Stimulated activated CD4-positive, alpha-beta T cell treated with anti-CD3 and anti-CD28 coated beads, Interleukin-1b, Interleukin-23, amount 100 ng/mL, for 4 hours (primary cell): ENCODE measurements around the gene COMMD6.
"Not testable (repeated sequence)": the region's sequence is repeated elsewhere in the genome, so short reads cannot be mapped to it uniquely, and the experiment has no call there.

Source experiments
- DNase-seq, 2 donors: peaks; one replicate each; pipeline ENCODE4 v3.0.0-alpha.2; 2020; ENCODE audit warnings: low read depth in 2 of 2

Gene COMMD6

DNA sequence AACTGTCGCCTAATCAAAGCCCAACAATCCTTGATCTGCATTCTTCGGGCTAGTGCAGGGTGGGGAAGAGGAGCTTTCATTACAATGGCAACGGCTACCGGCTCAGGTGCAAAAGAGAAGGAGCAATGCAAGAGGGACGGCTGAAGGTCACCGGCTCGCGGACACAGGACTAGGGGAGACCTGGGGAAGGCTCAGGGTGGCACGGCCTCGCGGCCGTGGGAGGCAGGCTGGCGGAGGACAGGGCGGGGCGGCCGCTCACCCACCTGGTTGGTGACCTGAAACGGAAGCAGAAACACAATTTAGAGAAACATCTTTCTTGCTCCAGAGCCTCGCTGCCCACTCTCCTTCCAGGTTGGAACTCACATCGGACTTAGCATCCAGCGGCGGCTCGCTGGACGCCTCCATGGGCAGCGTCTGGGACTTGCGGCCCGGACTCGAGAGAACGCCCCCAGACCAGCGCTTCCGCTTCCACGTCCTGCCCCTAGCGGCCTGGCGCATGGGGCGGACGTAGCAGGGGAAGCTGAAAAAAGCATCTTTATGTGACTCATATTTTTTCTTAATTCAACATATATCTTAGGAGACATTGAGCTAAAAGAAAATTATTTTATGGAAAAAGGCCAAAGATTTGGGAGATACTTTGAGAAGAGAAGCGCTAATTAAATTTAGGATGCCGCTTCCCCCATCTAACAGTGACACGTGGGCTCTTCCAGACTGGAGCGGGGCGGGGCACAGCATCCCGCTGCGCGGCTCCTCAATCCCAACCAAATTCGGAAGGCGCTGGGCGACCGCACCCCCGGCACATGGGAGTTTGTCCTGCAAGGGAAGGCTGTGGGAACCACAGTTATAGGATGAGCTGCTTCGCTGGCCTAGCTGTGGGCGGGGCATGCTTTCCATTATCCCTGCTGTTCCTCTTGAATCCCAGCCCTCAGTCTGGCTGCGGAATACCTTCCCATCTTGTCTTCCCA, at the start of gene COMMD6:
TSS of gene COMMD6 (minus strand) at position 441 of the 965 bp plus-strand sequence. CDS start at position 405, 36 bp downstream.
- DNase-seq: peak; percentile 51 to 61

DNA sequence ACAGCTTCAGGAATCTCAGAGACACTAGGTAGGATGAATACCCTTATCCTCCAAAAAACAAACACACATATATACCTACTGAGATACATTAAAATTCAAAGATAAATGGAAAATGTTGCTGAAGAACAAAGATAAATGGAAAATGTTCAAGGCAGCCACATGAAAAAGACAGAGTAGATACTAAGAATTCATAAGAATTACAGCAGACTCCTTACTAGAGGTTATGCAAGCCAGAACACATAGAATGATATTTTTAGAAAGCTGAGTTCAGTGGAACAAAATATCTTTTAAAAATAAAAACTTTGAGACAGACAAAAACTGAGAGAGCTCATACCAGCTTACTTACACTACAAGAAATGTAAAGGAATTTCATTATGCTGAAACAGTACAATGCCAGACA, 47.5 kb upstream of the COMMD6 start:
- no peak for DNase-seq

DNA sequence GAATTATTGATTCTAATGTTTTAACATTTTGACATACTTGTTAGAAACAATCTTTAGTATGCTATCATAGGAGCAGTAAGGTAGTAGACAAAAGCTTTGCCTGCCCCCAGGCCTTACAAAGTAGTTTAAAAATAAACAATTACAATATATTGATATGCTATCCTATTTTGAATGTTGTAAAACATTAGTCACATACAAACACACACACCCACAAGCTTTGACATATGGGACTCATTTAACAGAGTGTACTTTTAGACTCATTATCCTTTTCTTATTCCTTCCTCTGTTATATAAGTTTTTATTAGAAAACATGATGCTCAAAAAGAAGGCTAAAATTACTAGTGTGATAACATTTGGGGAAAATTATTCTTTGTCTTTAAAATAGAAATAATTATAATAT, 45.5 kb upstream of the COMMD6 start:
- DNase-seq: no peak

DNA sequence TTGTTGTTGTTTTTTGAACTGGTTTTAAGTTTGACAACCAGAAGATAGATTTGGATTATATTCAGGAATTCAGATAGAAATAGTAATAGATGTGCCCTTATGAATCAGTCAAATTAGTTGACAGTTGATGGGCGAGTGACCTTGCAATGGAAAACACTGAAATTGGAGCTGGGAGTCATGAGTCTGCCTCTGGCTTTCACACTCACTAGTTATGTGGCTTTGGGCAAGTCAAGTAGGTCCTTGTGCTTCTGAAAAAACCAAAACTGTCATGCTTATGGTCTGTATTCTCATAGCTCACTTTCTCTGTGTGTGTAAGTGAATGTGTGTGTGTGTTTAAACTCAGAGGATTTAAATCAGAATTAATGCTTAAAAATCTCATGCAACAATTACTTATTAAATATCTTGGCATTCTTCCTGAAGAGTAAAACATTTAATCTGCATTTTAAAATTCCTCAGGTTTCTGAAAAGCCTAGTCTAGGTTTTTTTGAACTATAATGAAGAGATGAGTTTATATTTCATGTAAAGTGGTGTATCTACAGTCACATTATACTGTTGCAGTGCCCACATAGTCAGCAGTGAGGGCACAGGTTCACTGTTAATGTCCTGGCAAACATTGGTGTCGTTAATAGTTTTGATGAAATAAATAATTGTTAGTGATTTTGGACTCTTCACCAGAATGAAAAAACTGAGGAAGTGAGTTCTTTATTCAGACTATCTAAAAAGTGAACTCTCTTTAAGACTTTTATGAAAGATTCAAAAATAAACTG, 44.4 kb upstream of the COMMD6 start:
- DNase-seq: no peak

DNA sequence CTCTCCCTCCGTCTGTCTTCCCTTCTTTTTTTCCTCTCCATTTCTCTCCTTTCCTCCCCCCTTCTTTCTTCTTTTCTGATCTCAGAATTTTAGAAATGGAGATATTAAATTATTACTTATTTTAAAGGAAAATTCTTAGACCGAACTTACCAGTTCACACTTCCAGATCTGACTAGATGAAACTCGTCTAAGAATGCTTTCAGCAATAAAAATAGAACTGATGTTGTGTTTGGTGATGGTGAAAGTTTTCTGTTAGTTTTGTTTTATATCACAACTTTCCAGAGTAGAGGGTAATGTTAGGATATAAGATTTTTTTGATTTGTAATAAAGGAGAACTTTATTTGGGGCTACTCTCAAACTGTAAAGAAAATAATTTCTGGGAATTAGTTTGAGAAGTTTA, 41.9 kb upstream of the COMMD6 start:
- DNase-seq: no peak

DNA sequence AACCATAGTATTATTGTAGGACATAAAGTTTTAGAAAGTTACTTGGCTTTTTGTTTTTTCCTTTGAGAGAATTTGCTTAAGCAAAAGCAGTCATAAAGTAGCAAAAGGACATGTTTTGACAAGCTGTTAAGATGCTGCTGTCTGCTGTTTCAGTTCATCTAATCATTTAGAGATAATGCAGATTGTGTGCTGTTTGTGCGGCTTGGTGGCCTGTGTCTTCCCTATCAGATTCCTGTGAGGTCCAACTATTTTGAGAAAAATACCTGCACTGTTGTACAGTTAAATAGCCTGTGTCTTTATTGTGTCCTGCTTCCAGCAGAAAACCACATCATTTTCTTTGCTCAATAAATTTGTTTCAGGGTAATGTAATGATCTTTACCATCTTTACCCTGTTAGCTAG, 31.9 kb upstream of the COMMD6 start:
- DNase-seq: no peak

DNA sequence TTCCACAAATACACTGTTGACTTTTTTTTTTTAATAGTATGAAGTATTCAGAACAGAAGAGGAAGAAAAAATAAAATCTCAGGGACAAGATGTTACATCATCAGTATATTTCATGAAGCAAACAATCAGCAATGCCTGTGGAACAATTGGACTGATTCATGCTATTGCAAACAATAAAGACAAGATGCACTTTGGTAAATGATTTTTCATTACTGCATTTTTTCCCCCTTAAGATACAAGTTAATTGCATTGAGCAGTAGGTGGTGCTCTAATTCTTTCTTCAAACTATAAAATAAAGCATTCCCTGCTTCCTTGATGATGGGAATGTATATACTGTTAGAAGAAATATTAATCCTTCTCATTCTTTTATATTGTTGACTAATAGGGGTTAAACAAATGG, 29.0 kb upstream of the COMMD6 start:
- DNase-seq: no peak

DNA sequence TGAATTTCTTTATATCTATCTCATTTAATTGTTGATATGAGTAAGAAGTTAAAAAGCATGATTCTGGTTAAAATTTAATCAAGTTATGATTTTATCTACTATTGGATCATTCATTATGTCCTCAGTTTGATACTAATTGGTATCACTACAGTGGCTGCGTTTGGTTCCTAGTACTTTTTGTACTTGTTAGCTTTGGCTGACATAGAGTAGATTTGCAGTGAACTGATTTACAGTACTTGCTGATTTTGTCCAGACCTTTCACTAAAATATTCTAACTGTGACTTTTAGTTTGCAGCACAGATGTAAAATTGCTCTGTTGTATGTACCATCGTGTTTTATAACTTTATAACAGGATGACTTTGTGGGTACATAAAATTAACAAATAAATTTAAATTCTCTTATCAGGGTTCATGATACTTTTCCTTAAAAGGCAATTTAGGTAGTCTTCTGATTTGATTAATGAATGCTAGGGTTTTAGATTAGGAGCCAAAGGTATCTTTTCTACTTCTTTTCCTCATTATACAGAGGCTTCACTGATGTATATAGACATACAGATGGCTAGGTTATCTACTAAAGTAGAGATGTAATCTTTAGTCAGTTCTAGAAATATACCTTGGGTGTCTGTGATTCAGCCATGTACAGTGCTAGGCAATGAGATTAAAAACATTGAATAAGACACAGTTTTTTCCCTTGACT, 20.7 kb upstream of the COMMD6 start:
- no peak for DNase-seq

DNA sequence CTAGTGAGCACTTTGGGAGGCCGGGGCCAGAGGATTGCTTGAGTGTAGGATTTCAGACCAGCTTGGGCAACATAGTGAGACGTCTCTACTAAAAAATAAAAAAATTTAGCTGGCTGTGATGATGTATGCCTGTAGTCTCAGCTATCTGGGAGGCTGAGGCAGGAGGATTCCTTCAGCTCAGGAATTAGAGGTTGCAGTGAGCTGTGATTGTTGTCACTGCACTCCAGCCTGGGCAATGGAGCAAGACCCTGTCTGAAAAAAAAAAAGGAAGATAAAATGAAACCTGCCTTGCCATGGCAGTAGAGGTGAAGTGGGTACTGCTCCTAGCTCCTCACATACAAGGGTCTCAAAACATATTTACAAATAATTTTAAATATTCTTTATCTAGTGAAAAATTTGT, 19.3 kb upstream of the COMMD6 start:
- DNase-seq: no peak

DNA sequence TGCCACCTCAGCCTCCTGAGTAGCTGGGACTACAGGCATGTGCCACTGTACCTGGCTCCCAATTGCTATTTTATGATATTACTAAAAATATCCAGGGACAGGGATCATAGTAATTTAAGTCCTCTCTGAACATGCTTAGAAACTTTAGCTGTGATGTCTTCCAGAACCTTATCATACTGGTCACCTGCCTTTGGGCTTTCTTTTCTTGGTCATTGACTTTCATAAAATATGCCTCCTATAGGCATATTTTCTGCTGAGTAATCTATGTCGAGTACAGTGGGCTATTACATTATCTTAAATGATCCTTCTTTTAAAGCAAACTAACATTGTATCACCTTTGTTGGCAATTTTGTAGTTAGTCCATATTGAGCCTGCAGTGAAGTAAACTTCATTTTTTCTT, 18.2 kb upstream of the COMMD6 start:
- DNase-seq: no peak

DNA sequence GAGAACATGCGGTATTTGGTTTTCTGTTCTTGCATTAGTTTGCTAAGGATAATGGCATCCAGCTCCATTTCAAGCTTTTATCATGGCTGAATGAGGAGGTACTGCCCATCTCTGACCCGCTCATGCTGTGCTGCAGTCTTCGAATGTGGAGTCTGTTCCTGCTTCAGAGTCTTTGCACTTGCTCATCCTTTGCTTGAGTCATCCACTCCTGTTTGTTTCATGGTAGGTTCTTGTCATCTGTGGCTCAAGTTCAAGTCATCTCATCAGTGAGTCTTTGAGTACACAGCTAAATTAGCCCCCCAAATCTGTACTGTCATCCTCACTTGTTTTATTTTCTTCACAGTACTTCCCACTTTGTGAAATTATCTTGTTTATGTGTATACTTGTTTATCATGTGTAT, 17.3 kb upstream of the COMMD6 start:
- no peak for DNase-seq

DNA sequence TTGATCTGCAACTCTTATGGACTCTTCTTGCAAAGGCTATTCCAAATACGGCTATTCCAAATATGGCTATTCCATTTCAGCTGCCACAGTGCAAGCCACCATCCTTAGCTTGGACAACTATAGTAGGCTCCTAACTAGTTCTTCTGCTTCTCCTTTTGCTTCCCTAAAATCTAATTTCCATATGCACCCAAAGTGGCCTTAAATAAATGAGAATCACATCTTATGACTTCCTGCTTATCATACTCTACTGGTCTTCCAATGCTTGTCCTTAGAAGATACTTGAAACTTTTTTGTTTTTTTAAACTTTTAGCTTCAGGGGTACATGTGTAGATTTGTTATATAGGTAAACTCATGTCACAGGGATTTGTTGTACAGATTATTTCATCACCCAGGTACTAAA, 16.8 kb upstream of the COMMD6 start:
- DNase-seq: no peak

DNA sequence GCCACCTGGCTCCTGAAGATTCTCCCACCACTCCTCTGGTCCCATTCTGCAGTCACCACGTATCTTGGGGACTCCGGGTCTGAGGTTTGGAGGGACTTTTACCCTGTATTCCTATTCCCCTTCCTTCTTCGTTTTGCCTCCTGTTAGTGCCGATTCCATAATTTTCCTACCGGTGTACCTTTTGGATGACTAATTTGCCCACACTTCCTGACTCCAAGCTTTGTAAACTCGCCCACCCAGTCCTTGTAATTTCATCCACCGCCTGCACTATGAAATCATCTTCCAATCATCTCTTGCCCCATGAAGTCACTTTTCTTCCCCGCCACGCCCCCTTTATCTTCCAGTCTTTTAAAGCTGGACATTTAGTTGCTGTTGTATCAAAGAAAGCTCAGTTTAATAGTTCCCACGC, 12.5 kb upstream of the COMMD6 start:
- no peak for DNase-seq

DNA sequence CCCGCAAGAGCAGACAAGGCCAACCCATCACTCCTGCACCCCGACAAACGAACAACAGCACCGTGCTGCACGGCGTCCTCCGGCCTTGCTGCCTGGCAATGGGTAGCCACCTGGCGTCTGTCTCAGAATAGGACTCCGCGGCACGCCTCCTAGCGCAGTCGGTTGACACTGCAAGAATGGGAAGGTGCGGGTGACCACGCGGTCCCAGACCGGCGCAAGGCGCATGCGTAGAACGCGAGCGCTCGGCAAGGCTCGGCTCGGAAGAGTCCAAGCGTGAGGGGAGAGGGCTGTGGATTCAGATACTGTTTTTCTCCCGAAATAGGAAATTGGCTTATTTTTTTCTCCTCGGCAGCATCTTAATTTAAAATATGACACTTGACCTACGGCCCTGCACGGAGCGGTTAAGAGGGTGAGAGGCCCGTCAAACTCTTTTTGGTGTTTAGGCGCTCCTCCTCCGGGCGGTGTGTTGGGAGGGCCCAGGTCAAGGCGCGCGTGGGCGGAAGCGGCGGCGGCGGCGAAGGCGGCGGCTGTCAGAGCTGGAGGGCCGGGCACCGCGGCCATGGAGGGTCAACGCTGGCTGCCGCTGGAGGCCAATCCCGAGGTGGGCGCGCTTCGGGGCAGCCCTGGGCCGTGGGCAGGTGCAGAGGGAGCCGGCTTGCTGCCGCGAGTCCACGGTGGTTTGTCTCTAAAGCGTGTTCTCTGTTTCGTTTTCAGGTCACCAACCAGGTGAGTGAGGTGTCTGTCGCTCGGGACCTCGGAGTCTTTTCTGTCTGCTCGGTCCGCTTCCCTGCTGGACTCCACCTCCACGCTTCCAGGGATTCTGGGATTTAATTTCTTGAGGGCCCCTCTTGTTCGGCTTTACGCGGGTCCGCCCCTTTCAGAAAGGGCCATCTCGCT, 11.9 kb upstream of the COMMD6 start, which contains the start of gene UCHL3:
TSS of gene UCHL3 (plus strand) at position 530 of the 897 bp plus-strand sequence. CDS start at position 560, 30 bp downstream.
- DNase-seq: peak; percentile 97

DNA sequence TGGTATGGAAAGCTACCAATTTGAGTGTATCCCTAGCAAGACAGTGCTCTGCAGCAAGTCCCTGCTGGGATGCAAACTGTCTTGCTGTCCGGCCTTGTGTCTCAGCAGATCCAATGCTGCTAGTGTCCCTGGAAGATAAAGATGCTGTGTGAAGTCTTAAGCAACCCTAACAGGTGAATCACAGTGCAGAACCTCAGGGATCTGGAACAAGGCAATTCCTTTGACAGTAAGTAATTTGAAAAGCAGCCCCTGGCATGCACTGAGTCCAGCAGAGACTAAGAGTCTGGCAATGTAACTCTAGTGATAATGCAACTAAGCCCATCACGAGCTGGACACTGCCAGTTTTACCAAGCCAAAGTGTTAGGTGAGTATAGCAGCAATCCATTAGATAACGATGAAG, 10.3 kb upstream of the COMMD6 start:
- DNase-seq: no peak

DNA sequence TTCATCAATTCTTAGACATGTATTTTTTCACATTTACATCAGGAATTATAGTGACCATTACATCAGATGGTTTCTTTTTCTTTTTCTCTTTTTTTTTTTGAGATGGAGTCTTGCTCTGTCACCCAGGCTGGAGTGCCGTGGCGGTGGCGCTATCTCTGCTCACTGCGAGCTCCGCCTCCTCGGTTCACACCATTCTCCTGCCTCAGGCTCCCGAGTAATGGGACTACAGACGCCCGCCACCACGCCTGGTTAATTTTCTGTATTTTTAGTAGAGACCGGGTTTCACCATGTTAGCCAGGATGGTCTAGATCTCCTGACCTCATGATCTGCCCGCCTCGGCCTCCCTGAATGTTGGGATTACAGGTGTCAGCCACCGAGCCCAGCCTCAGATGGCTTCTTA, 7.7 kb upstream of the COMMD6 start:
- DNase-seq: not testable (repeated sequence)

DNA sequence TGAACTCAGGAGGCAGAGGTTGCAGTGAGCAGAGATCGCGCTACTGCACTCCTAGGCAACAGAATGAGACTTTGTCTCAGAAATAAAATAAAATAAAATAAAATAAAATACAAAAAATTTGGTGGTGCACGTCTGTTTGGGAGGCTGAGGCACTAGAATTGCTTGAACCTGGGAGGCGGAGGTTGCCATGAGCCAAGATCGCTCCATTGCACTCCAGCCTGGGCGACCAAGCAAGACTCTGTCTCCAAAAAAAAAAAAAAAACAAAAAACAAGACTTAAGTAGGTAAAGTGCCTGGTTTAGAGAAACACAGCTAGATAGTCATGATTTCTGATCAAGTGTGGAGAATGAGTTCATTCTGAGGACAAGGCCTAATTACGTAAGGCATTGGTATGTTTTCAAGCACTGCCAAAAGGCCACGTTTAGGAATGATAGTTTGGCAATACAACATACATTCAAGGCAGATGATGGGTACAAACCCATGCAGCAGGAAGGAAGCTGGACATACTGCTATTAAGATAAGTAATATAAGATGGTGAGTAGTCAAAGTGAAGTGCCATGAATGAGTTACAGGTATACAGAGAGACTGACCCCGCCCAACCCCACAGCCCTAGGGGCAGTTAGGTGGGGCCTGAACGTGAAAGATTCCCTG, 7.2 kb upstream of the COMMD6 start:
- DNase-seq: no peak

DNA sequence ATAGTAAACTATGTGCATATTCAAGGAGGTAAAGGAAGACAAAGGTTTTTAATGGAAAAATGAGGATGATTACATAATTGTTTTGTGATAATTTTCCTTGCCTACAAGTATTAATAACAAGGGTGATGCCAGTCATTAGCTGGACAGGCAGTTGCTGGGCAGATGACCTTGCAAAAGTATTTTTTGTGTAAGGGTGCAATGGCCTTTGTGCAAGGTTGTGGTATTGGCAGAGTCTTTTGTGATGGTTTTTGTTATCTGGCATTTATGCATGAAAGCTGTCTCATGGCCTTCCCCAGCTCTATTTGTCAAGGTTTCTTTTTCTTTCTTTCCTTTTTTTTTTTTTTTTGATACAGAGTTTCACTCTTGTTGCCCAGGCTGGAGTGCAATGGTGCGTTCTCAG, 4.3 kb upstream of the COMMD6 start:
- no peak for DNase-seq

DNA sequence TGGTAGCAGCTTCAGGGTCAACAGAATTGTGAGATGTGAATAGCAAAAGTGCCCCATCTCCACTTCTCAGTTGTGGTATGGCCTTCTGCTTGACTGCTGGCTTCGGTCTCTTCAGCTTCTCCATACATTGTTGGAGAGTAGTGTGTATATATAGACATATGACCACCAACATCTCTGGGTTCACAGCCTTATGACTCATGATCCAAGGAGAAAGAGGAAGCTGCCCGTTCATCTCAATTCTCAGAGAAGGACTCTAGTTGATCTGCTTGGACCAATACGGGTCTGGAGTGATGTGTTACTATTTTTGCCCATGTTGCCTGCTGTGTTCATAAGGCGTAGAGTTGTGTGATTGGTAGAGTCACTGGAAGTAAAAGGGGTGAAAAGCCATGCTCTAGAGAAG, 3.6 kb upstream of the COMMD6 start:
- no peak for DNase-seq

DNA sequence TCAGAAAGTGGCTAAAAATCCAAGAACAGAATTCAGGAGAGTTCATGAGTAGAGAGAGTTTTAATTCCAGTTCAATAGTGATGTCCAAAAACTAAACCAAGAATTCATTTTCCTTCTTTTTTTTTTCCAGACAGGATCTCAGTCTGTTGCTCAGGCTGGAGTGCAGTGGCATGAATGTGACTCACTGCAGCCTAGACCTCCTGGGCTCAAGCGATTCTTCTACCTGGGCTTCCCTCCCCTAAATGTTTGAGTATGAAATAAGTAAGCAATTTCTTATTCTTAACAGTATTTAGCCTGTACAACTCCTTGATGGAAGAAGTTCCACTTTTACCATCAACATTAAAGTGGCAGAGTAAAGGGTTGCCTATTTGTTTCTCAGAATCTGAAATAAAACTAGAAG, 3.8 kb downstream of the COMMD6 start:
- DNase-seq: no peak

DNA sequence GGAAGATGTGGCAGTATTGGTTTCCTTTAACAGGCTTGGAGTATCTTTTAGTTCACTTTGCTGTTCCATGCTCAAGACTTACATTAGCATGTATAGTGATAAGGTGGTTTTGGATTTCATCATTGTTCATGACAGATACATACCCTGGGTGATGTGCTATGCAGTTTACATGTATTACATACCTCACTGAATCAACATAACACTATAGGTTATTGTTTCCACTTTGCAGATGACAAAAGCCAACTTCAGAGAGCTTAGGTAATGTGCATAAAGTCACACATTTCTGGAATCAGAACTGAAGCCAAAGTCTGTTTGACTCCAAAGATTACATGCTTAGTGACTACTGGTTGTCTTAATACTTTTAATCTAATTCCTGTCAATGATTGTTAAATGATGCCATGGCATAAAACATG, 7.1 kb downstream of the COMMD6 start:
- no peak for DNase-seq
